Measurements from ENCODE around the gene PCDHB9.

- no peak for TF ChIP-seq CTCF (conservative IDR thresholded peaks at IDR 0.05; ENCODE audit: low read depth, low read length)
- TF ChIP-seq EZH2 (IDR thresholded peaks at IDR 0.05; ENCODE audit: borderline replicate concordance, low read depth, low read length, poor library complexity, severe bottlenecking) = no peak
These were observed 36.6 kb upstream of the PCDHB9 start for GRCh38 chr5:141150224-141150992.
